Measurements from ENCODE around the gene PRM1.
A peak's percentile ranks its signal among the peaks of the same experiment; 100 is the strongest.

The PRM1 gene, protein sequence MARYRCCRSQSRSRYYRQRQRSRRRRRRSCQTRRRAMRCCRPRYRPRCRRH

GRCh38 chr16:11280616-11281522 is at the start of gene PRM1:
PRM1 (minus strand) TSS chr16:11281330; CDS start chr16:11281238, 92 bp downstream.
- DNase-seq, result no peak

GRCh38 chr16:11330526-11331237 is 49.6 kb upstream of the PRM1 start:
- DNase-seq, result no peak

- DNase-seq, result no peak
Observed at GRCh38 chr16:11329891-11330290, 48.8 kb upstream of the PRM1 start.

DNA sequence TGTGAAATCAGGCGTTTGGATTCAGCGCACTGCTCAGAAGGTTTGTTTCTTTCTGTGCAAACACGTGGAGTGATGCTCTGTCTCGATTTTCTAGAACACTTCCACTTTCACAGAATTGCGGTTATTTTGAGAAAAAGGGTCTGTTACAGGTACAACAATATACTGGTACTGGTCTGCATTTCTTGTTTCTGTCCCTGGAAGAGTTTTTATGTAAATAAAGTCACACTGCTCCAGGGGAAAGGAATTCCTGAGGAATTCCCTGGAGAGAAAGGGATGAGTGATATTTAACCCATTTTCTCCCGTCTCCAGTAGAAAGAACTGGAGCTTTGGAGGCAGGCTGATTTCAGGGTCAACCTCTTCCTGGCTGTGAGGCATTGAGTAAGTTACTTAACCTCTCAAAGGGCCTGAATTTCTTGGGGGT is 48.0 kb upstream of the PRM1 start:
- DNase-seq, result no peak

GRCh38 chr16:11328172-11329070 is 47.3 kb upstream of the PRM1 start:
- peak; percentile 43 to 76 for DNase-seq

DNA sequence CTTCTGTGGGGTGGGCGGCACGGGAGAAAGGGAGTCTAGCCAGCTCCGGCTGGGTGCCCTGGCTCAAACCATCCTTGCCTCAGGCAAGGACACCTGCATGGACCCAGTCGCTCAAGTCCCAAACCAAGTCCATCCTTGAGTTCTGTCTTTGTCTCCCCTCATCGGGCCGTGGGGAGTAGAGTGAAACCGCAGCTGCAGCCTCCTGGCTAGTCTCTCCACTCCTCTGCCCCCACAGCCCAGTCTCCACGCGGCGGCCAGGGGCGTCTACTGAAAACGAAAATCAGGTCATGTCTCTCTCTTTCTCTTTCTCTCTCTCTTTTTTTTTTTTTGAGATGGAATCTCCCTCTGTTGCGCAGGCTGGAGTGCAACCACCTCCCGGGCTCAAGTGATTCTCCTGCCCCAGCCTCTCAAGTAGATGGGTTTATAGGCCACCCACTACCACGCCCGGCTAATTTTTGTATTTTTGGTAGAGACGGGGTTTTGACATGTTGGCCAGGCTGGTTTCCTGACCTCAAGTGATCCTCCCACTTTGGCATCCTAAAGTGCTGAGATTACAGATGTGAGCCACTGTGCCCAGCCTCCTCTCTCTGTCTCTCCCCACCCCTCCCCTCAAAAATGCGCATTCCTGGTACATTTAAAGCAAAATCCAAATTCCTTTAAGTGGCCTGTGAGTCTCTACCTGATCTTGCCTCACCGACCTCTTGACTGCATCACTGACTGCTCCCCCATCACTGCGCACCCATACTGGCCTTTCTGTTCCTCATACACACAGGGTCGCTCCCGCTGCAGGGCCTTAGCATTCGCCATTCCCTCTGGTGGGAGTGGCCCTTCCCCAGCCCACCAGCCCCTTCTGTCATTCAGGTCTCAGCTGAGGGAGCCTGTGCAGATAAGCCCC is 46.4 kb upstream of the PRM1 start:
- no peak for DNase-seq

DNA sequence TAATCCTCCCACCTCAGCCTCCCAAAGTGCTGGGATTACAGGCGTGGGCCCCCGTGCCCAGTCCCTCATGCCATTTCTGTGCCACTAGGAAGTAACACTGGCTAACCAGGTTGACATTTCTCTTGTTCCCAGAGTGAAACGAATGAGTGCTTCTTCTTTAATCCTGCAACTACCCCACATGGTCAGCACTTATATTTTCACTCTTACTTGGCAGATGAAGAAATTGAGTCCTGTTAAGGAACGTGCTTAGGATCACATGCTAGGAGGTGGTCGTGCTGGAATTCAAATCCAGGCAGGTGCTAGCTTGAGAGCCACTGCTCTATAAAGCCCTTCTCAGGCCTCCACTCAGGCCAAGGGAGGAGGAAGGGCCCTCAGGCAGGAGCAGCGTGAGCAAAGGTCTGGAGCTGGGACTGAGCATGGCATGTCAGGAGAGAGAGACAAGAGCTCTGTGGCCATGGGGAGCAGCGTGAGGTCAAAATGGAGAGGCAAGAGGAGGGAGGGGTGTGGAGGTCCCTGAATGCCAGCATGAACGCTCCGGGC is 45.7 kb upstream of the PRM1 start:
- DNase-seq, result no peak

- no peak for DNase-seq
Observed at GRCh38 chr16:11326084-11326736, 45.1 kb upstream of the PRM1 start.

- no peak for DNase-seq
Observed at GRCh38 chr16:11325404-11326083, 44.4 kb upstream of the PRM1 start.

DNA sequence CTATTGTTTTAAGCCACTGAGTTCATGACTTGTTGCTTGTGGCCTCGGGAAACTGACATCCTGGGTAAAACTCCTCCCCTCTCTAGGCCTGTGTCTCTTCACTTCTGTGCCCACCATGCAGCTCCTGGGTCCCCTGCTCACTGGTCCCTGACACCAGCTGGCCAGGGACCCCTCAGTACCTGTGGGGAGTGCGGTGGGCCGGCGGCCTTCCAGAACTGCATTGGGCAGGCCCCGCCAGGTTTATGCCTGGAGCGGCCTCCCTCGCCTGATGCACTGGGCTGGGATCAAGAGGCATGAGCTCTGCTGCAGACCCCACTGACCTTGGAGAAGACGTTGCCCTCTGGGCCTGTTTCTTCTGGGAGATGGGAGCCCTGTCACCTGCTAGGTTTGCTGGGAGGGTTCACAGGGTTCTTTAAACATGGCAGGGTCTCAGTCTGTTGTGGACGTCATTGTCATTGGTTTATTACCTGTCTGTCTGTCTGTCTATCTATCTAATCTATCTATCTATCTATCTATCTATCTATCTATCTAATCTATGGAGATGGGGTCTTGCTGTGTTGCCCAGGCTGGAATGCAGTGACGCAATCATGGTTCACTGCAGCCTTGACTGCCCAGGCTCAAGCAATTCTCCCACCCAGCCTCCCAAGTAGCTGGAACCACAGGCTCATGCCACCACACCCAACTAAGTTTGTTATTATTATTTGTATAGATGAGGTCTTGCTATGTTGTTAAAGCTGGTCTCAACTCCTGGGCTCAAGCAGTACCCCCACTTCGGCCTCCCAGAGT is 42.6 kb upstream of the PRM1 start:
- no peak for DNase-seq

- no peak for DNase-seq
Observed at GRCh38 chr16:11322823-11323222, 41.7 kb upstream of the PRM1 start.

DNA sequence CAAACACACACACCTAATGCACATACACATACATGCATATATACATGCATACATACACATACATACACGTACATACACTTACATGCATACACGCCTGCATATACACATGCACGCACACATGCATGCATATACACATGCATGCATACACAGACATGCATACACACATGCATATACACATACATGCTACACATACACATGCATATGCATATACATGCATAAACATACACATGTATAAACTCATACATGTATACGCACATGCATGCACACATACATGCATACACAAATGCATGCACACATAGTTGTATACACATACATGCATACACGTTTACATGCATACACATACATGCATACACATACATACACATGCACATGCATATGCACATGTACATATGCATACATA is 40.5 kb upstream of the PRM1 start:
- no peak for DNase-seq

- no peak for DNase-seq
Observed at GRCh38 chr16:11320170-11320569, 39.0 kb upstream of the PRM1 start.

DNA sequence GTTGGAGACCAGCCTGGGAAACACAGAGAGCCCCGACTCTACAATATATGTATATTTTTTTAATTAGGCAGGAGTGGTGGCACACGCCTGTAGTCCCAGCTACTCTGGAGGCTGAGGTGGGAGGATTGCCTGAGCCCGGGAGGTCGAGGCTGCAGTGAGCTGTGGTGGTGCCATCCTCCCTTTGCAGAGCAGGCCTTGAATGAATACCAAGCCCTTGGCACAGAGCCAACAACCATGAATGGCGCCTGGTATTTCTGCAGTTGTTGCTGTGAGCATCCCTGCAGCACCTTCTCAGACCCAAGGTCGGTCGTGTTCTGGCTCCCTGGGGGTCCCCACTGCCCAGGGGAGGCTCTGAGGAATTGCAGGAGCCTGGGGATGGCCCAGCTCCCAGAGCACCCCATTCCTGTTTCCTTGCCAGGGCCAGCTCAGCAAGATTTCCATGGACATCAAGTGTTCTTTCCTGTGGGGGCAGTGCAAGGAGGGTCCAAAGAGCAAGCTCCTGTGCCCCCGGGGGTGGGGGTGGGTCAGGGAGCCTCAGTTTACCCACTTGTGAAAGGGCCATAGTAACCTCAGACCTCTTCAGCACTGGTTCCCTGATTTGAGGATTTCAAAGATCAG is 38.5 kb upstream of the PRM1 start:
- no peak for DNase-seq

DNA sequence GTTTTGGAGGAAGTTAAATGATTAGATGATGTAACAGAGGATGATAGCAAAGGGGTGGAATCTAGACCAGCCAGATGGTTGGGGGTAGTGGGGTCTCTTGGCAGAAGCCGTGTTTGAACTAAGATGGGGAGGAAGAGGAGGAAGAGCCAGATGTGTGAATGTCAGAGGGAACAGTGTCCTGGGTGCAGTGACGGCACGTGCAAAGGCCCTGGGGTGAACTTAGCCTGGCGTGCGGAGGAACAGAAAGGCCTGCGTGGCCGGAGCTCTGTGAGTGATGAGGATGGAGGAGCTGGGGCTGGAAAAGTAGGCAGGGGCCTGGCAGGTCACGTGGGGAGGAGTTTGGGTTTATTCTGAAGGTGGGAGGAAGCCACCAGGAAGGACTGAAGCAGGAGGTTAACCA is 37.7 kb upstream of the PRM1 start:
- no peak for DNase-seq

- DNase-seq, result no peak
Observed at GRCh38 chr16:11316331-11317015, 35.3 kb upstream of the PRM1 start.

DNA sequence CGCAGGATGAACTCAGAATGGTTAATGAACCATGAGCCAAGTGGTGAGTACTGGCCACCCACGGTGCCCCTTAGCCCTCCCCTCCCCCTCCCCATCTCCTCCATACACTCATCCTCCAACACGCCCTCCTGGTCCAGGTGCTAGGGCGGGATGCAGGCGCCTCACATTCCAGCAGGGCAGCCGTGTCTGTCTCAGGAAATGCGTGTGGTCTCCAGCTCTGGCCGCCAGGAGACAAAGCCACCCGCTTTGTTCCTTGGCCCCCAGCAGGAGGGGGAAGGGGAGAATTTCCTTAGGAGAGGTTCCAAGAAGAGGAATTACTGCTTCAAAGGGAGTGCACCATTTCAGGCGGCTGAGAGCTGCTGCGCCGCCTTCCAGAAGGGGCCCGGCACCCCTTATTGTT is 34.4 kb upstream of the PRM1 start:
- DNase-seq, result no peak

DNA sequence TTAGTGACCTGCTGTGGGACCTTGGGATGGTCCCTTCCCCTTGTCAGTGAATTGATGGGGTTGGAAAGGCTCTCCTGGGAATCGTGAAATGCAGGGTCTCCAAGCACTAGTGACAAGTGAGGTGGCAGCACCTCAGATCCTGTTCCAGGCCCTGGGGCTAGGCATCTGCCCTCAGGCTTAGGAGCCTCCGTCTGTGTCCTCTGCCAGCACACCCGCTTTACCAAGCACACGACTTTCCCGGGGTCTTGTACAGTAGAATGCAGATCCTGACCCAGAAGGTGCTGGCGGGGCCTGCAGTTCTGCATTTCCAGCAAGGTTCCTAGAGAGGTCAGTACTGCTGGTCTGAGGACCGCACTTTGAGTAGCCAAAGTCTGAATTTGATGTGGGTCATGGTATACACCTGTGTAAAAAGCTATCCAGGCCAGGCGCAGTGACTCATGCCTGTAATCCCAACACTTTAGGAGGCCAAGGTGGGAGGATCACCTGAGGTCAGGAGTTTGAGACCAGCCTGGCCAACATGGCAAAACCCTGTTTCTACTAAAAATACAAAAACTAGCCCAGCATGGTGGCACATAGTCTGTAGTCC is 33.3 kb upstream of the PRM1 start:
- no peak for DNase-seq
